OCI-LY7 (cell line): ENCODE results near the gene CLMP. TPM values are rescaled to one million over a fixed set of nuclear protein-coding genes. Genes with fewer than 3 reads are reported as not detected.

Experiments
- BruUV-seq: library from RNA; stranded (reverse); fragments of 400-500 nt; replicated peaks from 2 replicates; lab custom pipeline; 2021; lab: Mats Ljungman, UMichigan
- CTCF ChIA-PET: fragments of 300-600 bp; sonication (Branson Sonifier 250); formaldehyde crosslinking; loops from one replicate; lab custom pipeline; 2022; ENCODE audit warnings: antibody characterized with exemption; ENCODE audit not compliant: unreplicated experiment; lab: Charles Lee
- POLR2A ChIA-PET: fragments of 300-600 bp; sonication (Branson Sonifier 250); formaldehyde crosslinking; loops from one replicate; lab custom pipeline; 2022; ENCODE audit warnings: antibody characterized with exemption; lab: Charles Lee
- DNase-seq: peaks from one replicate; pipeline ENCODE4 v3.0.0-alpha.2; 2015; ENCODE audit warnings: low spot score
- H2AFZ ChIP-seq: fragments of 200-600 bp; sonication (generic), shearing (Covaris generic); 2 replicates; pipeline ENCODE4 v1.6.1; 2014; ENCODE audit warnings: mild to moderate bottlenecking, antibody characterized with exemption, low read length, moderate library complexity
- H3K27ac ChIP-seq: fragments of 200-600 bp; sonication (generic); 2 replicates; pipeline ENCODE4 v1.5.1; 2014; ENCODE audit warnings: mixed run types, low read depth, mild to moderate bottlenecking, moderate library complexity, low read length, inconsistent platforms; ENCODE audit not compliant: poor library complexity, severe bottlenecking
- H3K36me3 ChIP-seq: fragments of 200-600 bp; sonication (generic); 2 replicates; pipeline ENCODE4 v1.6.1; 2014; ENCODE audit warnings: mild to moderate bottlenecking, antibody characterized with exemption, low read length, moderate library complexity, mixed read lengths; ENCODE audit not compliant: insufficient read depth
- H3K4me1 ChIP-seq: fragments of 200-600 bp; sonication (generic); 2 replicates; pipeline ENCODE4 v1.5.1; 2014; ENCODE audit warnings: mild to moderate bottlenecking, low read length; ENCODE audit not compliant: insufficient read depth, poor library complexity, severe bottlenecking
- H3K4me2 ChIP-seq: fragments of 200-600 bp; sonication (generic); 2 replicates; pipeline ENCODE4 v1.6.1; 2014; ENCODE audit warnings: mild to moderate bottlenecking, low read length
- H3K4me3 ChIP-seq: fragments of 200-600 bp; sonication (generic); 2 replicates; pipeline ENCODE4 v1.5.1; 2014; ENCODE audit warnings: mild to moderate bottlenecking, low read depth, low read length; ENCODE audit not compliant: poor library complexity, severe bottlenecking
- H3K79me2 ChIP-seq: fragments of 200-600 bp; sonication (generic); 2 replicates; pipeline ENCODE4 v1.6.1; 2016; ENCODE audit warnings: low read depth, mild to moderate bottlenecking, low read length, moderate library complexity, mixed read lengths; ENCODE audit not compliant: insufficient read depth
- H3K9me2 ChIP-seq: fragments of 200-600 bp; sonication (generic); 2 replicates; pipeline ENCODE4 v1.6.1; 2016; ENCODE audit warnings: mild to moderate bottlenecking, low read length, mixed read lengths; ENCODE audit not compliant: insufficient read depth
- H3K9me3 ChIP-seq: fragments of 200-600 bp; sonication (generic); 2 replicates; pipeline ENCODE4 v1.6.1; 2014; ENCODE audit warnings: mild to moderate bottlenecking, mixed run types, low read length, mixed read lengths
- H4K20me1 ChIP-seq: fragments of 200-600 bp; sonication (generic); 2 replicates; pipeline ENCODE4 v1.6.1; 2014; ENCODE audit warnings: mild to moderate bottlenecking, antibody characterized with exemption, low read length, moderate library complexity, mixed read lengths; ENCODE audit not compliant: insufficient read depth
- EZH2phosphoT487 ChIP-seq: fragments of 200-600 bp; sonication (generic); IDR thresholded peaks from 2 replicates; pipeline ENCODE4 v1.6.1; 2018; ENCODE audit warnings: low read depth, borderline replicate concordance, mild to moderate bottlenecking, mixed run types, antibody characterized with exemption, low read length, moderate library complexity, mixed read lengths
- intact Hi-C: fragments of 100-400 bp; cut with micrococcal nuclease; formaldehyde crosslinking; loops from one replicate; pipeline ENCODE4 v1.10.0; 2022; ENCODE audit not compliant: unreplicated experiment
- total RNA-seq, 2 experiments: library from RNA; depleted of rRNA in 1 of 2; stranded (reverse); fragments of >200 nt in 1 of 2; shearing (Covaris generic) in 1 of 2; gene quantifications; 2 replicates each; pipeline ENCODE4 v1.2.3, GENCODE V29; 2014 to 2022
- TF ChIP-seq, protein P1 (sequence below): fragments of 200-600 bp; sonication (generic); conservative IDR thresholded peaks from 2 replicates; pipeline ENCODE4 v1.5.1; 2014; ENCODE audit warnings: mild to moderate bottlenecking, antibody characterized with exemption, low read length, moderate library complexity, mixed read lengths

The CLMP gene
- total RNA-seq, 2 experiments from 2014 or later, result not detected

DNA sequence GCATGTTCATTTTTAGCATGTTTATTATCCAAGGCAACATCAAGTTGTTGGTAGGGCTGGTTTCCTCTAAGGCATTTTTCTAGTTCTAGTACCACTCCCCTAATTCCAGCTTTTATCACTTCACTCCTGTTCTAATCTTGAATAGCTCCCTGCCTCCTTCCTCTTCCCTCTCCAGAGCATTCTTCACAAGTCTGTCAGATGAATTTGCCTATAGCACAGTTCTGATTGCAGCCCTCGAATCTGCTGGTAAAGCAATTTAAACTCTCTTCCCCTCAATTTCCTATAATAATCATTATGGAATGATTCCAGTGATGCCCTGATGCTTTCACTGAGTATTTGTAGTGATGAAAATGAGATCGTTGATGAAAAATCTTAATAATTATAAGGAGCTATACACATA lies 43.3 kb downstream of the CLMP start:
- H4K20me1 ChIP-seq, result no peaks in the 10 kb centered on the region
- intact Hi-C loops, result no loop called here
- no peak overlapping the region for H3K4me2 ChIP-seq
- CTCF ChIA-PET, result no interaction called here
- H3K27ac ChIP-seq, result no peak overlapping the region
- no TSS peak for BruUV-seq
- TF ChIP-seq EZH2phosphoT487, result no peak
- TF ChIP-seq, protein P1, sequence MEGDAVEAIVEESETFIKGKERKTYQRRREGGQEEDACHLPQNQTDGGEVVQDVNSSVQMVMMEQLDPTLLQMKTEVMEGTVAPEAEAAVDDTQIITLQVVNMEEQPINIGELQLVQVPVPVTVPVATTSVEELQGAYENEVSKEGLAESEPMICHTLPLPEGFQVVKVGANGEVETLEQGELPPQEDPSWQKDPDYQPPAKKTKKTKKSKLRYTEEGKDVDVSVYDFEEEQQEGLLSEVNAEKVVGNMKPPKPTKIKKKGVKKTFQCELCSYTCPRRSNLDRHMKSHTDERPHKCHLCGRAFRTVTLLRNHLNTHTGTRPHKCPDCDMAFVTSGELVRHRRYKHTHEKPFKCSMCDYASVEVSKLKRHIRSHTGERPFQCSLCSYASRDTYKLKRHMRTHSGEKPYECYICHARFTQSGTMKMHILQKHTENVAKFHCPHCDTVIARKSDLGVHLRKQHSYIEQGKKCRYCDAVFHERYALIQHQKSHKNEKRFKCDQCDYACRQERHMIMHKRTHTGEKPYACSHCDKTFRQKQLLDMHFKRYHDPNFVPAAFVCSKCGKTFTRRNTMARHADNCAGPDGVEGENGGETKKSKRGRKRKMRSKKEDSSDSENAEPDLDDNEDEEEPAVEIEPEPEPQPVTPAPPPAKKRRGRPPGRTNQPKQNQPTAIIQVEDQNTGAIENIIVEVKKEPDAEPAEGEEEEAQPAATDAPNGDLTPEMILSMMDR, result no peak
- H3K79me2 ChIP-seq, result no peaks in the 10 kb centered on the region
- POLR2A ChIA-PET, result interaction anchor here (0.5 kb wide), 1 partner anchor 134 kb away, joined by 3 read pairs; no protein-coding TSS in a partner anchor
- no peak for DNase-seq
- no peak overlapping the region for H2AFZ ChIP-seq
- H3K9me3 ChIP-seq, result no peaks in the 10 kb centered on the region
- no peaks in the 10 kb centered on the region for H3K36me3 ChIP-seq
- H3K4me3 ChIP-seq, result no peak overlapping the region
- no peaks in the 10 kb centered on the region for H3K9me2 ChIP-seq
- H3K4me1 ChIP-seq, result no peaks in the 10 kb centered on the region

DNA sequence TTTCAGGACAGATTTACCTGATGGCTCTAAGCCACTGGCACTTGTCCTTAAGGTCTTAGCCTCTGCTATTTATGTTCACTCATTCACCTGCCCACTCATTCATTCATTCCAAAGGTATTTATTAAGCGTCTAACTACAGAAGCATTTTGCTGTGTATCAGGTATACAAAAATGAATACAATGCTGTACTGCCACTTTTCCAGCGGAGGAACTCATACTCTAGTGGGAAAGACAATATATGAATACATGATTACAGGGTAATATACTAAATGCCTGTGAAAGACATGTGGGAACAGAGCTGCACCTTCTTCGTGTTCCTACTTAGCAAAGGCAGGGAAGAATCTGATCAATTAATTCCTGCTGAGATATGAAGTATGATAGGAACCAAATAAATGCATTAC lies 43.7 kb downstream of the CLMP start:
- POLR2A ChIA-PET, result interaction anchor here (0.5 kb wide), 1 partner anchor 134 kb away, joined by 3 read pairs; no protein-coding TSS in a partner anchor

DNA sequence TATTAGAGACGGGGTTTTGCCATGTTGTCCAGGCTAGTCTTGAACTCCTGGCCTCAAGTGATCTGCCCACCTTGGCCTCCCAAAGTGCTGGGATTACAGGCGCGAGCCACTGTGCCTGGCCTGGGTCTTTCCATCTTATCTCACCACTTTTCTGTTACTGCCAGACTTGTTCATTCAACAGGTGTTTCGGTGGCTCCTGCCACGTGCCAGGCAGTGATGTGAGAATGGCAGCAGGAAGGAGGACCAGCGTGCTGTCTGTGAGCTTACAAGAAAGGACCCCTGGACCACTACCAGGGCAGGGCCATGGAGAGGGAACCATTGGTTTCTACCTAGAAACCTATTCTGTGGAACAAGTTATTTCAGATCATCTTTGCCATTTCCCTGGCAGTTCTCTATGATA lies 44.2 kb downstream of the CLMP start:
- TF ChIP-seq EZH2phosphoT487, result no peak
- TF ChIP-seq, protein P1, result no peak
- ChIA-PET POLR2A (no interaction called here), CTCF (no interaction called here)
- H3K79me2 ChIP-seq, result no peaks in the 10 kb centered on the region
- no peak overlapping the region for H3K4me2 ChIP-seq
- no peak for DNase-seq
- no peaks in the 10 kb centered on the region for H3K4me1 ChIP-seq
- no TSS peak for BruUV-seq
- H3K9me3 ChIP-seq, result no peaks in the 10 kb centered on the region
- no peak overlapping the region for H3K27ac ChIP-seq
- no peak overlapping the region for H2AFZ ChIP-seq
- H3K9me2 ChIP-seq, result no peaks in the 10 kb centered on the region
- no peaks in the 10 kb centered on the region for H4K20me1 ChIP-seq
- intact Hi-C loops, result no loop called here
- no peaks in the 10 kb centered on the region for H3K36me3 ChIP-seq
- H3K4me3 ChIP-seq, result no peak overlapping the region

More for the DNA sequence above, 43.7 kb downstream of the CLMP start:
- Histone ChIP-seq H3K4me2 (no peak overlapping the region), H3K4me1 (no peaks in the 10 kb centered on the region), H4K20me1 (no peaks in the 10 kb centered on the region), H3K79me2 (no peaks in the 10 kb centered on the region), H3K36me3 (no peaks in the 10 kb centered on the region), H3K9me3 (no peaks in the 10 kb centered on the region), H3K27ac (no peak overlapping the region), H3K9me2 (no peaks in the 10 kb centered on the region), H3K4me3 (no peak overlapping the region), H2AFZ (no peak overlapping the region)
- DNase-seq, result no peak
- TF ChIP-seq EZH2phosphoT487, result no peak
- TF ChIP-seq, protein P1, result no peak
- CTCF ChIA-PET, result no interaction called here
- no TSS peak for BruUV-seq
- intact Hi-C loops, result no loop called here
